HG03457 (cell line): ENCODE results near the gene CADPS.

Experiments used
- ATAC-seq: cut with Tn5 transposase; IDR thresholded peaks from one replicate; pipeline ENCODE4 v1.9.1; 2021; ENCODE audit warnings: moderate number of reproducible peaks; ENCODE audit not compliant: unreplicated experiment

CADPS gene

DNA sequence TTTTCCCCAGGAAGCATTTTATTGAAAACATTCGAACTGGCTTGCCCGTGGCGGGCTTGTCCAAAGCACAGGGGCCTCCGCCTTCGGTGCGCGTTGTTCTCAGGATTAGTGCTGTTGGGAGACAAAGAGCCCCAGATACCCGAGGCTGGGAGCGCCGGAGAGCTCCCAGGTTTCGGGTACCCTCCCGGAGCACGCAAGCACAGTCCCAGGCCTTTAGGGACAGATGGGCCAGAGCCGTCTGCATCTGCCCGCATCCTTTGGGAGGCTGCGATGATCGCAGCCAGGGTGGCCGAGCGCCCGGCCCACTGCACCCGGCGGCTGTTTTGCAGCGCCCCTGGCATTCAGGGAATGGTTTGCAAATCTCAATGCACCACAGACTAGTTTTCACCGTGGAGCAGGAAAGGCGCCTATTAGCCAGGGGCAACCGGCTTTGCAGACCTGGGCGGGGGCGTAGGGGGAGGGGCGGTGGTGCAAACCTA lies 496.9 kb downstream of the CADPS start:
- ATAC-seq = no peak

GRCh38 chr3:62376906-62377877 lies 498.0 kb downstream of the CADPS start:
- ATAC-seq = no peak

DNA sequence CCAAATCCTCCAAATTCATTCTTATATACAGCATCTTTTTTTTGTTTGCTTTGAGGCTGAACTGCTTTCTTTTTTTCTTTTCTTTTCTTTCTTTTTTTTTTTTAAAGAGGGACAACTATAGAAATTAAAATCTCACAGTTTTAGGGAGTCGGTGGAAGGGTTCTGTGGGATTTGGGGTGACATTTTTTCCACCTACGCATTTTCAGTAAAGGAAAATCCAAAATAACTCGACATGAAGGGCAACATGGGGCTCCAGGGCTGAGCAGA lies 498.8 kb downstream of the CADPS start:
- no peak for ATAC-seq

GRCh38 chr3:62375655-62376453 lies 499.4 kb downstream of the CADPS start:
- ATAC-seq = no peak

DNA sequence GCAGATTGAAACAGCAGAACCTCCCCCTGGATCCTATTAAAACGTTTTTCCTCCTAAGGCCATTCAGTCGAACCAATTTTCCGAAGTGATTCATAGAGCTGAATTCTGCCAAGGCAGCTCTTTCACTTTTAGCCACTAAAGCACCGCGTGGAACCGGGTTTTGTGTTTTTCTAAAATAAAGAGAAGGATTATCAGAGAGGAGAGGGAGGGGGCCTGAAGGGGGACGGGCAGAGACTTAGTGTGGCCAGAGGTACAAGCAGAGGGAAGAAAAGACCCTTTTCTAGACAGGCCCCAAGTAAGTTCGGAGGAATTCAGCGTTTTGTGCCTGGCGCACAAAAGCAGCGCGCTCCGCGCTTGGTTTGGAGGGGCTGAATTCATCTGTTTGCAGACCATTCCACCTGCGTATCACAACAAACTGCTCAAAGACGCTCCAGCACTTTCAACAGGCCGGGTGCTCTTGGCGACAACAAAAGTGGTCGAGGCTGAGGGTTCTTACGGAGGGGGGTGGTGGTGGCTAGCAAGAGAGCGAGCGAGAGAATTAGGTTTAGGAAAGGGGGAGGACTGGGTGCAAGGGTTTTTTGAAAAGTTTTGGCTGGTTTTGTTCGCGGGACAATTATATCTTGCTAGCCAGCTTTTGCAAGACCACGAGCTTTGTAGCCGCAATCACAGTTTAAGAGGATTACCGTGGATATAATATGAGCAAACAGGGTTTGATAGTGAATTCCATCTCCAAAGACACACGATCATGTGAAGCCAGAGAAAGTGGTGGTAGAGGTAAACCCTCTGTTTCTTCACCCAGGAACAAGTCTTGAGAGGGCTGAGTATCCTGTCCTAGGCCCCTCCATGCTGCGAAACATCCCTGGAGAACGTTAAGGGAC lies 500.6 kb downstream of the CADPS start:
- no peak for ATAC-seq

GRCh38 chr3:62373714-62374333 lies 501.4 kb downstream of the CADPS start:
- ATAC-seq = no peak

DNA sequence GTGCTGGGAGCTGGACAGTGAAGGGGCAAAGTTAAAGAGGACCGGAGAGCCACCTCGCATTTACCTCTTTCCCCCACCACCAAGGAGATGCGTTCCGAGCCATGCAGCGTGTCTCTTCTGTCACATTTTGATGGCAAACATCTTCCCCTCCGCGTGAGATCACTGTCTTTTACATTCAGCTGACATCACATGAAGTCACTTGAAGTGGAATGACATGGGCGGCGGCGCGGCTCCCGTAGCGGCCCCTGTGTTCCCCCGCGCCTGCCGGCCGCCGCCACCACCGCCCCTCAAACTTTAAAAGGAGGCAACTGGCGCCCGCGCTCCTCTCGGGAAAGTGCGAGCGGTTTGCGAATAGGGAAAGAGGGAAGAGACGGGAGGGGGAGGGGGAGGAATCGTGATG lies 502.0 kb downstream of the CADPS start, which contains the start of gene FEZF2:
FEZF2 (minus strand) TSS at position 336 of the 400 bp plus-strand sequence. CDS start 682 bp downstream, outside the sequence.
- no peak for ATAC-seq

DNA sequence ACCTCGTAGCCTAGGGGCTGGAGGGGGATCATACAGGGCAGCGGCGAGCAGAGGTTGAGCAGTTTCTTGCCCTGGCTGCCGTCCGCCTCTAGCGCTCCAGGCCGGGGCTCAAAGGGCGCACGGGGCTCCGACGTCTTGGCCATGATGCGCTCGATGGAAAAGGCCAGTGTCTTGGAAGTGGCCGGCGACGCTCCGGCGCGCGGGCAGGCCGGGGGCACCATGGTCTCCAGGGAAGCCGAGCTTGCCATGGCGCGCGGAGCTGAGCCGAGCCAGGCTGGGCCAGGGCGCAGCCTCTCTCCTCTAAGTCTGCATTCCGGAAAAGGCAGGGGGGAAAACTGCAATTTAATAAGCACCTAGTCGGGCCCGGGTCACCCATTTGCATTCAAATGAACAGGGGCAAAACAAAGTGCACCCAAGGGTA lies 502.6 kb downstream of the CADPS start:
- ATAC-seq = no peak

DNA sequence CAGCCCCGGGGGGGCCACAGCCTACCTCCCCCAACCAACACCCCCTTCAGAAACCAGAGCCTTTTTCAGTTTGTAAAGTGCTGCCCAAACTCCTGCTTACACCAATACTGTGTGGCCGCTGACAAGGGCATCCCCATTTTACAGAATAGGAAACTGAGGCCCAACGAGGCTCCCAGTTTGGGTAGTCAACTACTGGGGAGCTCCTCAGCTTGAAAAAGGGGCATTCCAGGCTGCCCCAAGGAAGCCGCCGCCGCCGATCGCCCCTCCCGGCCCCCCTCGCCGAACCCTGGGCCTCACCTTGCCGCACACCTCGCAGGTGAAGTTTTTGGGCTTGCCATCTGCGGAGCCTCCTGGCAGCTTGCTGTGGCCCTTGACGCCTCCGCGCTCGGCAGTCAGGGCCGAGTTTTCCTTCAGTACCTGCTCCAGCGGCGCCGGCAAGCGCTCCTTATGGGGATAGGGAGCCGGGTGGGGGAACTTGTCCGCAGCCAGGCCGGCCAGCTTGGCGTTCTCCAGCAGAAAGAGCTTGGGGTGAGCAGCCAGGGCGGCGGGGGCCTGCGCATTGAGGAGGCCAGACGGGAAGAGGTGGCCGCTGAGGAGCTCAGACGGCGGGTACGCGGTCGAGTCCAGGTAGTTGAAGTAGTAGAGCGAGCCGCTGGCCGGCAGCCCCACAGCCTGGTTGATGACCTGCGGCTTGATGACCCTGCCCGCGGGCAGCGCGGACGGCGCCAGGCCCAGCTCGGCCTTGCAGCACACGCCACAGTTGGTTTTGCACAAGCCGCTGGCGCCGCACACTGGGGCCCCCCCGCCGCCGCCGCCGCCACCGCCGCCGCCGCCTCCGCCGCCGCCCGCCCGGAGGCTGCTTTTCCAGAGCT lies 503.3 kb downstream of the CADPS start:
- no peak for ATAC-seq

- ATAC-seq = no peak
Observed at GRCh38 chr3:62370858-62371719, 504.1 kb downstream of the CADPS start.

- ATAC-seq = no peak
Observed at GRCh38 chr3:62370112-62370857, 504.9 kb downstream of the CADPS start.

GRCh38 chr3:62369476-62369743 lies 505.8 kb downstream of the CADPS start:
- ATAC-seq = no peak

DNA sequence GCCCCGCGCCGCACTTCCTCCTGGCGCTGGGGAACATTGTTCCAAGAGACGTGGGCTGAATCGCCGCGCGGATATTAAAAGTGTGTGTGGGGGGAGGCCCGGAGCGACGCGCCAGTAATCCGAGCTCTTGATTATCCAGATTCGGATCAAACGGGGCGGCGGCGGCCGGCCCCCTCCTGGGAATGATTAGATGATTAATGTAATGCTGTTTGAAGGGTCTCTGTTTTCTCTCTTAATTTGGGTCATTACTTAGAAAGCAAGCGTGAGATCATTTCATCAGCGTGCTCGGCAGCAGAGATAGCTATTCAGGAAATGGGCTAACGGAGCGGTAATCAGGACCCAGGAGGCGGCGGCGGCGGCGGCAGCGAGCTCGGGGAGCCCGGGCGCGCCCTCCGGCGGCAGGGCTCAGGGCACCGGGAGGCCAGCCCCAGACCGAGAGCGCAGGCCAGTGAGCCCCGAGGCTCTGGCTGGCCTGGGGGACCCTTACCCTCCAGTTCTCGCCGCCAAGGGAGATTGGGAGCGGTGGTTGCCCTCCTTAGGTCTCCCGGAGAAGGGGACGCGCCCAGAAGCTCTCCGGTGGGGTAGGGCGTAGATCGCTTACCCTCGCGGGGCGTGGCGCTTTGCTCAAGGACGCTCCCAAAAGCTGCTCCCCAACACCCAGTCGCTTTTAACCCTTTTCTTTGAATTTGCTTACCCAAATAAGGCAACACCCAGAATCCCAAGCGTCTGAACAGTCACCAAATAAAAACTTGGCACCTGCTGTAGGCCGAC lies 506.3 kb downstream of the CADPS start:
- ATAC-seq = no peak

GRCh38 chr3:62368290-62368704 lies 506.9 kb downstream of the CADPS start:
- ATAC-seq = no peak

DNA sequence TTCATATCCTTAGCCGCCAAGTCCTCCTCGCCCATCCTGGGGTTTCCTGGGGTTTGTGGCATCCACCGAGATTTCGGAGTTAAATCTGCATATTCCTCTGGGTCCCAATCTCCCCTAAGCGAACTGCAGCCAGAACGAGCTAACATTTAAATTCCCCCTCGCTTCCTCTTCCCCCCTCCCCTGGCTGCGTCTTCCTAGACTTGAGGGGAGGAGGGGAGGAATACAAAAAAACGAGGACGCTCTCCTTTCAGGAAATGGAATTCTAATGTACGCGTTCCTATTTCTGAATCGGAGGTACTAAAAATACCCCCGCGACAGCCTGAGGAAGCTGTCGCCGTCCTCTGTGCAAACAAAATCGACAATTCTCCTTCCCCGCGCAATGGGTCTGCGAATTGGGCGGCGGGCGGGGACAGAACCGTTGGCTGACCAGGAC lies 507.4 kb downstream of the CADPS start:
- ATAC-seq = no peak

DNA sequence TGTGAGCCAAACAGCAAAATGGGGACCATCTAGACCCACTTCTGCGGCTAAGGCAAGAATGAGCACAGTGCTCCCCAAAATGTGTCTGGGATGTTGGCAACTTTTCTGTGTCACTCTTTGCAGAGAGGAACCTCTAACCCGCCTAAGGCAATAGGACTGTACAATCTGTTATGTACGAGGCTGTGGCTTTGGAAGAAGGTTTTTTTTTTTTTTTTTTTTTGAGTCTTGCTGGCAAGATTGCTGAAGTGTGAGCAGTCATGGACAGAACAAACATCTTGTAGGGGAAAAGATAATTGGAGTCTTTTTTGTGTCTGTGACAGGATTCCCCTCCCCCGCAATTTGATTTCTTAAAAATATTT lies 509.1 kb downstream of the CADPS start:
- ATAC-seq = no peak

- ATAC-seq = no peak
Observed at GRCh38 chr3:62365391-62366125, 509.7 kb downstream of the CADPS start.
